Subcutaneous abdominal adipose tissue (tissue), 5 donors: ENCODE data around the gene FAM107A.

ENCODE experiments used
- H3K27ac ChIP-seq: one replicate; pipeline ENCODE4 v1.7.0; 2013; ENCODE audit warnings: low read depth, mild to moderate bottlenecking, inconsistent platforms, low read length, moderate library complexity
- H3K27me3 ChIP-seq, 5 donors: one replicate each; pipeline ENCODE4 v1.7.0; 2013; ENCODE audit warnings: low read length in 5 of 5, inconsistent platforms in 1 of 5; ENCODE audit not compliant: control insufficient read depth in 5 of 5, insufficient read depth in 4 of 5
- H3K36me3 ChIP-seq, 5 donors: one replicate each; pipeline ENCODE4 v1.7.0; 2013; ENCODE audit warnings: low read length in 5 of 5; ENCODE audit not compliant: control insufficient read depth in 5 of 5, insufficient read depth in 5 of 5
- H3K4me1 ChIP-seq, 5 donors: one replicate each; pipeline ENCODE4 v1.7.0; 2013; ENCODE audit warnings: low read length in 5 of 5, mild to moderate bottlenecking in 3 of 5, moderate library complexity in 1 of 5; ENCODE audit not compliant: control insufficient read depth in 5 of 5, insufficient read depth in 5 of 5
- H3K4me3 ChIP-seq, 5 donors: one replicate each; pipeline ENCODE4 v1.7.0; 2013; ENCODE audit warnings: low read length in 5 of 5, low read depth in 1 of 5
- H3K9ac ChIP-seq, 5 donors: one replicate each; pipeline ENCODE4 v1.7.0; 2013; ENCODE audit warnings: low read length in 5 of 5, mild to moderate bottlenecking in 4 of 5, moderate library complexity in 3 of 5
- H3K9me3 ChIP-seq, 5 donors: one replicate each; pipeline ENCODE4 v1.7.0; 2013; ENCODE audit warnings: low read length in 5 of 5; ENCODE audit not compliant: control insufficient read depth in 5 of 5
- donor health status: healthy.
- donor health status: healthy.
- donor health status: healthy.
- donor health status: healthy.
- donor health status: healthy.

Gene FAM107A

GRCh38 chr3:58613236-58614132 is 36.3 kb upstream of the FAM107A start:
- no peaks in the 10 kb centered on the region for H3K9me3 ChIP-seq
- peaks cover 4 to 13% (median 11%) of the 10 kb centered on the region in 5 donors for H3K4me1 ChIP-seq
- H3K27ac ChIP-seq, result no peak overlapping the region
- no peaks in the 10 kb centered on the region for H3K27me3 ChIP-seq
- H3K36me3 ChIP-seq, result no peaks in the 10 kb centered on the region
- no peak overlapping the region for H3K4me3 ChIP-seq
- H3K9ac ChIP-seq, result no peak overlapping the region

GRCh38 chr3:58612830-58613229 is 35.6 kb upstream of the FAM107A start:
- H3K4me3 ChIP-seq, result no peak overlapping the region

GRCh38 chr3:58609990-58610389 is 32.8 kb upstream of the FAM107A start:
- H3K9ac ChIP-seq, result no peak overlapping the region
- peaks cover 0 to 3% (median 0%) of the 10 kb centered on the region in 5 donors for H3K27me3 ChIP-seq
- no peaks in the 10 kb centered on the region for H3K4me1 ChIP-seq
- no peaks in the 10 kb centered on the region for H3K36me3 ChIP-seq
- no peak overlapping the region for H3K27ac ChIP-seq
- H3K9me3 ChIP-seq, result peaks cover 0 to 4% (median 0%) of the 10 kb centered on the region in 5 donors
- H3K4me3 ChIP-seq, result no peak overlapping the region

More at GRCh38 chr3:58612830-58613229, 35.6 kb upstream of the FAM107A start:
- Histone ChIP-seq H3K9me3 (no peaks in the 10 kb centered on the region), H3K4me1 (peaks cover 2 to 9% (median 8%) of the 10 kb centered on the region in 5 donors), H3K9ac (no peak overlapping the region), H3K27ac (no peak overlapping the region), H3K36me3 (no peaks in the 10 kb centered on the region), H3K27me3 (no peaks in the 10 kb centered on the region)

- H3K27me3 ChIP-seq, result peaks cover 0 to 7% (median 0%) of the 10 kb centered on the region in 5 donors
- no peak overlapping the region for H3K27ac ChIP-seq
- H3K9ac ChIP-seq, result no peak overlapping the region
- H3K9me3 ChIP-seq, result peaks cover 0 to 6% (median 4%) of the 10 kb centered on the region in 5 donors
- no peak overlapping the region for H3K4me3 ChIP-seq
- no peaks in the 10 kb centered on the region for H3K4me1 ChIP-seq
- no peaks in the 10 kb centered on the region for H3K36me3 ChIP-seq
Observed at GRCh38 chr3:58608648-58609047, 31.5 kb upstream of the FAM107A start.

- Histone ChIP-seq H3K27me3 (peaks cover 0 to 7% (median 0%) of the 10 kb centered on the region in 5 donors), H3K27ac (no peak overlapping the region), H3K4me3 (no peak overlapping the region), H3K9me3 (peaks cover 0 to 6% (median 4%) of the 10 kb centered on the region in 5 donors), H3K9ac (no peak overlapping the region), H3K4me1 (no peaks in the 10 kb centered on the region), H3K36me3 (no peaks in the 10 kb centered on the region)
Observed at GRCh38 chr3:58607816-58608215, 30.6 kb upstream of the FAM107A start.

- Histone ChIP-seq H3K27me3 (peaks cover 0 to 11% (median 0%) of the 10 kb centered on the region in 5 donors), H3K4me1 (no peaks in the 10 kb centered on the region), H3K9me3 (peaks cover 0 to 6% (median 4%) of the 10 kb centered on the region in 5 donors), H3K9ac (no peak overlapping the region), H3K36me3 (no peaks in the 10 kb centered on the region), H3K27ac (no peak overlapping the region), H3K4me3 (no peak overlapping the region)
Observed at GRCh38 chr3:58606693-58607092, 29.5 kb upstream of the FAM107A start.

GRCh38 chr3:58604031-58604430 is 26.8 kb upstream of the FAM107A start:
- H3K4me3 ChIP-seq, result no peak overlapping the region
- H3K36me3 ChIP-seq, result no peaks in the 10 kb centered on the region
- no peaks in the 10 kb centered on the region for H3K4me1 ChIP-seq
- no peak overlapping the region for H3K27ac ChIP-seq
- peaks cover 0 to 11% (median 0%) of the 10 kb centered on the region in 5 donors for H3K27me3 ChIP-seq
- peaks cover 0 to 6% (median 4%) of the 10 kb centered on the region in 5 donors for H3K9me3 ChIP-seq
- no peak overlapping the region for H3K9ac ChIP-seq

- Histone ChIP-seq H3K9me3 (peaks cover 0 to 6% (median 4%) of the 10 kb centered on the region in 5 donors), H3K27ac (no peak overlapping the region), H3K4me3 (no peak overlapping the region), H3K36me3 (no peaks in the 10 kb centered on the region), H3K27me3 (peaks cover 0 to 11% (median 0%) of the 10 kb centered on the region in 5 donors), H3K9ac (no peak overlapping the region), H3K4me1 (no peaks in the 10 kb centered on the region)
Observed at GRCh38 chr3:58603606-58604005, 26.4 kb upstream of the FAM107A start.

GRCh38 chr3:58597770-58598310 is 20.6 kb upstream of the FAM107A start:
- peaks cover 0 to 4% (median 0%) of the 10 kb centered on the region in 5 donors for H3K27me3 ChIP-seq
- H3K4me3 ChIP-seq, result no peak overlapping the region
- H3K9me3 ChIP-seq, result no peaks in the 10 kb centered on the region
- no peak overlapping the region for H3K27ac ChIP-seq
- no peaks in the 10 kb centered on the region for H3K36me3 ChIP-seq
- no peak overlapping the region for H3K9ac ChIP-seq
- no peaks in the 10 kb centered on the region for H3K4me1 ChIP-seq

GRCh38 chr3:58596834-58597518 is 19.8 kb upstream of the FAM107A start:
- peaks cover 0 to 2% (median 0%) of the 10 kb centered on the region in 5 donors for H3K27me3 ChIP-seq
- H3K27ac ChIP-seq, result no peak overlapping the region
- H3K9ac ChIP-seq, result no peak overlapping the region
- no peaks in the 10 kb centered on the region for H3K4me1 ChIP-seq
- no peaks in the 10 kb centered on the region for H3K36me3 ChIP-seq
- H3K9me3 ChIP-seq, result no peaks in the 10 kb centered on the region
- no peak overlapping the region for H3K4me3 ChIP-seq
